ENCODE measurements around the gene IQGAP2.

DNA sequence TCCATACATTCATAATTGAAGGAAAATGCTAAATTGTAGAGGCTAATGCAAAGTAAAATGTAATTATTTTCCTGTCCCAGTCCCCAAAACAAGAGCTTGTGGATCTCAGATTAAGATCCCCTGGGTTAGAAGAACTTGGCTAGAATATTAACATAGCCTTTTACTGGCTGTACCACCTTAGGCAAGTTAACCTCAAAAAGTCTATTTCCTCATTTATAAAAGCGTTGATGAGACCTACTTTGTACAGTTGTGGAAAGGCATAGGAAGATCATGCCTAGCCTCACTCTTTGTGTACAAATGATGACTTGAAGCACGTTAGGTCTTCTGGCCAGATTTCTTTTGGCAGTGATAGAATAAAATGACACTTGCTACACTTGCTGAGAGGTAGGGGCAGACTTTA, 122.9 kb downstream of the IQGAP2 start:
- TF ChIP-seq CTCF (IDR thresholded peaks at IDR 0.05) = no peak
- TF ChIP-seq POLR2A (IDR thresholded peaks at IDR 0.05) = no peak
- no peak for TF ChIP-seq EP300 (IDR thresholded peaks at IDR 0.05; ENCODE audit: low read depth)
- no peak for TF ChIP-seq POLR2AphosphoS5 (IDR thresholded peaks at IDR 0.05)

All from transverse colon (tissue), 4 donors.